Measurements from ENCODE around the gene SLC9A9.
"Not testable (repeated sequence)": the region's sequence is repeated elsewhere in the genome, so short reads cannot be mapped to it uniquely, and the experiment has no call there.

GRCh38 chr3:143801046-143801445 is 47.2 kb downstream of the SLC9A9 start:
- TF ChIP-seq, protein P1, sequence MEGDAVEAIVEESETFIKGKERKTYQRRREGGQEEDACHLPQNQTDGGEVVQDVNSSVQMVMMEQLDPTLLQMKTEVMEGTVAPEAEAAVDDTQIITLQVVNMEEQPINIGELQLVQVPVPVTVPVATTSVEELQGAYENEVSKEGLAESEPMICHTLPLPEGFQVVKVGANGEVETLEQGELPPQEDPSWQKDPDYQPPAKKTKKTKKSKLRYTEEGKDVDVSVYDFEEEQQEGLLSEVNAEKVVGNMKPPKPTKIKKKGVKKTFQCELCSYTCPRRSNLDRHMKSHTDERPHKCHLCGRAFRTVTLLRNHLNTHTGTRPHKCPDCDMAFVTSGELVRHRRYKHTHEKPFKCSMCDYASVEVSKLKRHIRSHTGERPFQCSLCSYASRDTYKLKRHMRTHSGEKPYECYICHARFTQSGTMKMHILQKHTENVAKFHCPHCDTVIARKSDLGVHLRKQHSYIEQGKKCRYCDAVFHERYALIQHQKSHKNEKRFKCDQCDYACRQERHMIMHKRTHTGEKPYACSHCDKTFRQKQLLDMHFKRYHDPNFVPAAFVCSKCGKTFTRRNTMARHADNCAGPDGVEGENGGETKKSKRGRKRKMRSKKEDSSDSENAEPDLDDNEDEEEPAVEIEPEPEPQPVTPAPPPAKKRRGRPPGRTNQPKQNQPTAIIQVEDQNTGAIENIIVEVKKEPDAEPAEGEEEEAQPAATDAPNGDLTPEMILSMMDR (IDR thresholded peaks at IDR 0.05; ENCODE audit: low read length) = not testable (repeated sequence)
- TF ChIP-seq EZH2 (optimal IDR thresholded peaks at IDR 0.05; ENCODE audit: low read depth, low read length) = not testable (repeated sequence)
